Adrenal gland (tissue), 12 donors: ENCODE data around the gene PCDH9. TPM values are rescaled to one million over a fixed set of nuclear protein-coding genes. Genes with fewer than 3 reads are reported as not detected.

ENCODE experiments used
- DNase-seq, 7 donors: peaks; one replicate each; pipeline ENCODE4 v3.0.0-alpha.2; 2019 to 2020
- H3K27ac ChIP-seq, 5 donors: fragments of 200-600 bp; sonication (generic) in 4 of 5; 1 replicate in 3 of 5; 2 replicates in 2 of 5; pipeline versions ENCODE4 v1.5.1 to v1.8.0; 2016 to 2020; ENCODE audit warnings: mild to moderate bottlenecking in 1 of 5
- H3K27me3 ChIP-seq: fragments of 200-600 bp; 2 replicates; pipeline ENCODE4 v1.8.0; 2021
- H3K36me3 ChIP-seq, 2 donors: fragments of 200-600 bp; replicated peaks in 1 of 2; 1 replicate in 1 of 2; 2 replicates in 1 of 2; pipeline versions ENCODE4 v1.5.1 to v1.8.0; 2018 to 2022
- H3K4me1 ChIP-seq, 2 donors: fragments of 200-600 bp; replicated peaks in 1 of 2; 1 replicate in 1 of 2; 2 replicates in 1 of 2; pipeline versions ENCODE4 v1.5.1 to v1.8.0; 2018 to 2021
- H3K4me3 ChIP-seq, 4 donors: fragments of 200-600 bp; sonication (generic) in 3 of 4; one replicate each; pipeline ENCODE4 v1.5.1; 2016 to 2018
- H3K9me3 ChIP-seq, 3 donors: fragments of 200-600 bp; sonication (generic) in 1 of 3; replicated peaks in 1 of 3; 1 replicate in 2 of 3; 2 replicates in 1 of 3; pipeline versions ENCODE4 v1.5.1 to v1.8.0; 2016 to 2021
- CTCF ChIP-seq, 6 experiments: fragments of 450-650 bp in 4 of 6; fragments of 200-600 bp in 2 of 6; sonication (generic) in 1 of 6; IDR thresholded peaks; 1 replicate in 5 of 6; 2 replicates in 1 of 6; pipeline versions ENCODE4 v1.5.1 to v1.8.0; 2016 to 2021; ENCODE audit warnings: antibody characterized with exemption in 6 of 6, mild to moderate bottlenecking in 2 of 6, moderate library complexity in 1 of 6
- POLR2A ChIP-seq, 2 donors: fragments of 450-650 bp; IDR thresholded peaks; one replicate each; pipeline ENCODE4 v1.6.1; 2017; ENCODE audit warnings: antibody characterized with exemption in 2 of 2, mild to moderate bottlenecking in 2 of 2, moderate library complexity in 1 of 2
- WGBS, 4 donors: extraction: QIAGEN DNeasy Blood & Tissue Kit in 2 of 4; methylation state at CpG; one replicate each; pipeline versions ENCODE4 v1.1.5 to v1.1.7; 2013 to 2017; 5-methylcytosine and 5-hydroxymethylcytosine counted together
- intact Hi-C, 2 donors: fragments of 100-400 bp; cut with DNase I; formaldehyde crosslinking; loops; one replicate each; pipeline versions ENCODE4 v1.14.1 to v1.15.0; 2022 to 2023
- polyA plus RNA-seq, 3 donors: library from polyadenylated mRNA; stranded (reverse); fragments of 200-250 nt in 2 of 3; fragments of 350-450 nt in 1 of 3; fragmentation: Illumina TruSeq in 1 of 3; extraction: RNeasy Lipid Tissue Mini Kit (QIAGEN cat#74804) in 1 of 3; gene quantifications; one replicate each; pipeline ENCODE4 v1.2.3, GENCODE V29; 2013 to 2014
- total RNA-seq, 9 donors: library from RNA; depleted of rRNA in 4 of 9; stranded (reverse); fragments of >200 nt in 4 of 9; fragments of 120-200 nt in 1 of 9; fragmentation: NEBNext Ultra II Directional in 1 of 9; extraction: Animal tissue kit (Norgen Biotek cat#: 25700) in 1 of 9; gene quantifications; one replicate each; pipeline versions ENCODE4 v1.1.0 to v1.2.4, GENCODE V29; 2013 to 2023
- donor health status: healthy with polysubstance abuse.
- donor health status: Bipolar disorder and iron deficiency.
- donor health status: DM: yes; HTN: yes; CAD: no.
- donor health status: DM: no; HTN: no; CAD: no.
- donor health status: DM: no; HTN: no; CAD: no.
- donor health status: DM: yes; HTN: yes; CAD: no.

PCDH9 gene
- total and polyA plus RNA-seq, 12 donors, result 0.71 to 10.9 (median 3.6) TPM

- H3K27me3 ChIP-seq, result no peaks in the 10 kb centered on the region
- no peak overlapping the region for H3K4me3 ChIP-seq
- H3K36me3 ChIP-seq, result no peaks in the 10 kb centered on the region
- H3K9me3 ChIP-seq, result no peaks in the 10 kb centered on the region
- 81 to 98% (median 92%) methylated on average over 1 of the region's 1 CpG for WGBS, 4 donors
- no peak overlapping the region for H3K27ac ChIP-seq
- no peak for DNase-seq
- intact Hi-C loops, result no loop called here
- TF ChIP-seq POLR2A (IDR thresholded peaks at IDR 0.05), result no peak
- TF ChIP-seq CTCF (IDR thresholded peaks at IDR 0.05), result no peak
- H3K4me1 ChIP-seq, result no peaks in the 10 kb centered on the region
Observed at GRCh38 chr13:66530686-66531085, 699.5 kb downstream of the PCDH9 start.

- Histone ChIP-seq H3K27ac (no peak overlapping the region), H3K36me3 (no peaks in the 10 kb centered on the region), H3K4me3 (no peak overlapping the region), H3K27me3 (no peaks in the 10 kb centered on the region), H3K9me3 (no peaks in the 10 kb centered on the region), H3K4me1 (no peaks in the 10 kb centered on the region)
- intact Hi-C loops, result no loop called here
- no peak for DNase-seq
- TF ChIP-seq POLR2A (IDR thresholded peaks at IDR 0.05) (no peak), CTCF (IDR thresholded peaks at IDR 0.05) (no peak)
- WGBS, 4 donors, result 78 to 90% (median 81%) methylated on average over 1 of the region's 1 CpG
Observed at GRCh38 chr13:66530158-66530557, 700.0 kb downstream of the PCDH9 start.

GRCh38 chr13:66528944-66529576 lies 701.1 kb downstream of the PCDH9 start:
- DNase-seq, result no peak
- TF ChIP-seq CTCF (IDR thresholded peaks at IDR 0.05) (no peak), POLR2A (IDR thresholded peaks at IDR 0.05) (no peak)
- no peaks in the 10 kb centered on the region for H3K4me1 ChIP-seq
- H3K4me3 ChIP-seq, result no peak overlapping the region
- WGBS, 4 donors, result 70 to 78% (median 73%) methylated on average over 2 of the region's 2 CpGs
- H3K27ac ChIP-seq, result no peak overlapping the region
- no peaks in the 10 kb centered on the region for H3K27me3 ChIP-seq
- no peaks in the 10 kb centered on the region for H3K9me3 ChIP-seq
- intact Hi-C loops, result no loop called here
- no peaks in the 10 kb centered on the region for H3K36me3 ChIP-seq

GRCh38 chr13:66528180-66528579 lies 702.0 kb downstream of the PCDH9 start:
- 50 to 65% (median 53%) methylated on average over 5 of the region's 5 CpGs for WGBS, 4 donors
- DNase-seq, result no peak
- Histone ChIP-seq H3K9me3 (no peaks in the 10 kb centered on the region), H3K36me3 (no peaks in the 10 kb centered on the region), H3K27me3 (no peaks in the 10 kb centered on the region), H3K4me1 (no peaks in the 10 kb centered on the region), H3K4me3 (no peak overlapping the region), H3K27ac (no peak overlapping the region)
- TF ChIP-seq POLR2A (IDR thresholded peaks at IDR 0.05) (no peak), CTCF (IDR thresholded peaks at IDR 0.05) (no peak)
- intact Hi-C loops, result no loop called here
